Measurements from ENCODE around the gene TRIB2. TPM values are rescaled to one million over a fixed set of nuclear protein-coding genes. Genes with fewer than 3 reads are reported as not detected.

Gene TRIB2
- total and polyA plus RNA-seq, 4 donors, result 6.7 to 27.8 (median 12.3) TPM

- TF ChIP-seq FOXA2 (IDR thresholded peaks at IDR 0.05), result no peak
- no peak for TF ChIP-seq MAX (IDR thresholded peaks at IDR 0.05)
- no peak for TF ChIP-seq EGR1 (IDR thresholded peaks at IDR 0.05; ENCODE audit: low read depth in 2 of 2)
- no peak for TF ChIP-seq HNF4A (conservative IDR thresholded peaks at IDR 0.05)
- no peak for TF ChIP-seq GABPA (IDR thresholded peaks at IDR 0.05 in 1 of 2, conservative IDR thresholded peaks at IDR 0.05 in 1 of 2)
- TF ChIP-seq JUND (IDR thresholded peaks at IDR 0.05), result no peak
- TF ChIP-seq SP1 (IDR thresholded peaks at IDR 0.05), result no peak
- no peak for TF ChIP-seq ZBTB33 (IDR thresholded peaks at IDR 0.05)
- no peak for TF ChIP-seq TAF1 (conservative IDR thresholded peaks at IDR 0.05)
- TF ChIP-seq HNF4G (IDR thresholded peaks at IDR 0.05), result no peak
- Histone ChIP-seq H3K27ac (ENCODE audit: low read depth in 1 of 2, low read length in 2 of 2) (no peak overlapping the region), H3K9ac (ENCODE audit: low read depth in 1 of 2, low read length in 2 of 2) (no peak overlapping the region), H3K27me3 (ENCODE audit: control insufficient read depth in 4 of 4, insufficient read depth in 4 of 4, low read length in 3 of 4) (peaks cover 0 to 4% (median 0%) of the 10 kb centered on the region in 4 donors), H3K9me3 (ENCODE audit: control insufficient read depth in 4 of 4, low read length in 3 of 4) (no peaks in the 10 kb centered on the region), H3K4me3 (ENCODE audit: low read depth in 1 of 3, low read length in 3 of 3) (no peak overlapping the region), H3K4me1 (ENCODE audit: control insufficient read depth in 4 of 4, insufficient read depth in 4 of 4, low read length in 3 of 4) (peaks cover 0 to 1% (median 0%) of the 10 kb centered on the region in 4 donors), H3K36me3 (ENCODE audit: control insufficient read depth in 4 of 4, insufficient read depth in 3 of 4, low read depth in 1 of 4, low read length in 3 of 4) (no peaks in the 10 kb centered on the region)
- no peak for DNase-seq (ENCODE audit: low spot score)
- WGBS, result 58% methylated on average over 5 of the region's 5 CpGs
Measured at GRCh38 chr2:12684471-12684936, 32.2 kb upstream of the TRIB2 start.

GRCh38 chr2:12685145-12685544 lies 31.6 kb upstream of the TRIB2 start:
- peaks cover 0 to 4% (median 0%) of the 10 kb centered on the region in 4 donors for H3K27me3 ChIP-seq (ENCODE audit: control insufficient read depth in 4 of 4, insufficient read depth in 4 of 4, low read length in 3 of 4)
- no peak overlapping the region for H3K4me3 ChIP-seq (ENCODE audit: low read depth in 1 of 3, low read length in 3 of 3)
- H3K27ac ChIP-seq (ENCODE audit: low read depth in 1 of 2, low read length in 2 of 2), result no peak overlapping the region
- H3K36me3 ChIP-seq (ENCODE audit: control insufficient read depth in 4 of 4, insufficient read depth in 3 of 4, low read depth in 1 of 4, low read length in 3 of 4), result no peaks in the 10 kb centered on the region
- peaks cover 0 to 1% (median 0%) of the 10 kb centered on the region in 4 donors for H3K4me1 ChIP-seq (ENCODE audit: control insufficient read depth in 4 of 4, insufficient read depth in 4 of 4, low read length in 3 of 4)
- no peak for TF ChIP-seq FOXA2 (IDR thresholded peaks at IDR 0.05)
- no peak overlapping the region for H3K9ac ChIP-seq (ENCODE audit: low read depth in 1 of 2, low read length in 2 of 2)
- peaks cover 0 to 3% (median 1%) of the 10 kb centered on the region in 4 donors for H3K9me3 ChIP-seq (ENCODE audit: control insufficient read depth in 4 of 4, low read length in 3 of 4)
- 94% methylated on average over 3 of the region's 3 CpGs for WGBS
- no peak for DNase-seq (ENCODE audit: low spot score)

GRCh38 chr2:12685956-12686355 lies 30.8 kb upstream of the TRIB2 start:
- H3K4me3 ChIP-seq (ENCODE audit: low read depth in 1 of 3, low read length in 3 of 3), result no peak overlapping the region
- H3K27ac ChIP-seq (ENCODE audit: low read depth in 1 of 2, low read length in 2 of 2), result no peak overlapping the region
- TF ChIP-seq HNF4A (conservative IDR thresholded peaks at IDR 0.05), result no peak
- TF ChIP-seq TAF1 (conservative IDR thresholded peaks at IDR 0.05), result no peak
- TF ChIP-seq SP1 (IDR thresholded peaks at IDR 0.05), result no peak
- no peak for TF ChIP-seq RAD21 (IDR thresholded peaks at IDR 0.05)
- no peak for TF ChIP-seq EGR1 (IDR thresholded peaks at IDR 0.05; ENCODE audit: low read depth in 2 of 2)
- DNase-seq (ENCODE audit: low spot score), result no peak
- H3K9ac ChIP-seq (ENCODE audit: low read depth in 1 of 2, low read length in 2 of 2), result no peak overlapping the region
- peaks cover 0 to 3% (median 1%) of the 10 kb centered on the region in 4 donors for H3K9me3 ChIP-seq (ENCODE audit: control insufficient read depth in 4 of 4, low read length in 3 of 4)
- H3K36me3 ChIP-seq (ENCODE audit: control insufficient read depth in 4 of 4, insufficient read depth in 3 of 4, low read depth in 1 of 4, low read length in 3 of 4), result no peaks in the 10 kb centered on the region
- 93% methylated on average over 6 of the region's 6 CpGs for WGBS
- H3K27me3 ChIP-seq (ENCODE audit: control insufficient read depth in 4 of 4, insufficient read depth in 4 of 4, low read length in 3 of 4), result peaks cover 0 to 4% (median 0%) of the 10 kb centered on the region in 4 donors
- H3K4me1 ChIP-seq (ENCODE audit: control insufficient read depth in 4 of 4, insufficient read depth in 4 of 4, low read length in 3 of 4), result peaks cover 0 to 1% (median 0%) of the 10 kb centered on the region in 4 donors

Data from liver (tissue), 9 donors.